ENCODE measurements around the gene IGFL3. TPM values are rescaled to one million over a fixed set of nuclear protein-coding genes. Genes with fewer than 3 reads are reported as not detected.
"Not testable (repeated sequence)": the region's sequence is repeated elsewhere in the genome, so short reads cannot be mapped to it uniquely, and the experiment has no call there.

Gene IGFL3
- total RNA-seq, 1 donor from 2014 or later, result not detected

DNA sequence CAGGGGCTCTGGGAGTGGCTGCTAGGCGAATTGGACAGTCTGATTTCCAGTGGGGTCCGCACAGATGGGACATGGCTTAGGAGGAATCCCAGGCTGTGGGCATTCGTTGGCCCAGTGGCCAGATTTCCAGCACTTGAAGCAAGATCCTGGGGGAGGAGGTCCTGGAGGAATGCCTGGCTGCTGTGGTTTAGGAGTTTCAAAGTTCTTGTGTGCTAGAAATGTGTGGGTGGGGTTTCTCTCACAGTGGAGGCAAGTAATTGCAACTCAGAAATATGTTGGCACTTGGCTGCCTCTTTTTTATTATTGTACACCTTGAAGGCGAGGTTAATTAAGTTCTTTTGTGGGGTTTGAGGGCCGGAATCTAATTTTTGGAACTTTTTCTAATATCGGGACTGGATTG is 17.1 kb downstream of the IGFL3 start:
- TF ChIP-seq, protein P1, sequence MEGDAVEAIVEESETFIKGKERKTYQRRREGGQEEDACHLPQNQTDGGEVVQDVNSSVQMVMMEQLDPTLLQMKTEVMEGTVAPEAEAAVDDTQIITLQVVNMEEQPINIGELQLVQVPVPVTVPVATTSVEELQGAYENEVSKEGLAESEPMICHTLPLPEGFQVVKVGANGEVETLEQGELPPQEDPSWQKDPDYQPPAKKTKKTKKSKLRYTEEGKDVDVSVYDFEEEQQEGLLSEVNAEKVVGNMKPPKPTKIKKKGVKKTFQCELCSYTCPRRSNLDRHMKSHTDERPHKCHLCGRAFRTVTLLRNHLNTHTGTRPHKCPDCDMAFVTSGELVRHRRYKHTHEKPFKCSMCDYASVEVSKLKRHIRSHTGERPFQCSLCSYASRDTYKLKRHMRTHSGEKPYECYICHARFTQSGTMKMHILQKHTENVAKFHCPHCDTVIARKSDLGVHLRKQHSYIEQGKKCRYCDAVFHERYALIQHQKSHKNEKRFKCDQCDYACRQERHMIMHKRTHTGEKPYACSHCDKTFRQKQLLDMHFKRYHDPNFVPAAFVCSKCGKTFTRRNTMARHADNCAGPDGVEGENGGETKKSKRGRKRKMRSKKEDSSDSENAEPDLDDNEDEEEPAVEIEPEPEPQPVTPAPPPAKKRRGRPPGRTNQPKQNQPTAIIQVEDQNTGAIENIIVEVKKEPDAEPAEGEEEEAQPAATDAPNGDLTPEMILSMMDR (IDR thresholded peaks at IDR 0.05; ENCODE audit: insufficient read depth, low read length, poor library complexity, severe bottlenecking), result no peak
- no peaks in the 10 kb centered on the region for H3K36me3 ChIP-seq (ENCODE audit: control insufficient read depth, insufficient read depth, low read length)
- no peaks in the 10 kb centered on the region for H3K27me3 ChIP-seq (ENCODE audit: control insufficient read depth, insufficient read depth, low read length)
- DNase-seq (ENCODE audit: low read depth), result no peak
- H3K4me3 ChIP-seq (ENCODE audit: low read depth, low read length), result no peak overlapping the region

DNA sequence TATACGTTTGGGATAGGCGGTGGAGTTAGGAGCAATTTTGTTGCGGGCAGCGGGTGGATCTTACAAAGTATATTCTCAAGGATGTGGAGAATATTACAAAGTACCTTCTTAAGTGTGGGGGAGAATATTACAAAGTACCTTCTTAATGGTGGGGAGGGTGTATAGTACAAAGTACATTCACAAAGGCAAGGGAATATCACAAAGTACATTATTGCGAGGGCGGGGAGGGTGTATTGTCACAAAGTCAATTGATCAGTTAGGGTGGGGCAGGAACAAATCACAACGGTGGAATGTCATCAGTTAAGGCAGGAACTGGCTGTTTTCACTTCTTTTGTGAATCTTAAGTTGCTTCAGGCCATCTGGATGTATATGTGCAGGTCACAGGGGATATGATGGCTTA is 22.2 kb downstream of the IGFL3 start:
- DNase-seq (ENCODE audit: low read depth); H3K4me3 ChIP-seq (ENCODE audit: low read depth, low read length); H3K27me3 ChIP-seq (ENCODE audit: control insufficient read depth, insufficient read depth, low read length); H3K36me3 ChIP-seq (ENCODE audit: control insufficient read depth, insufficient read depth, low read length): not testable (repeated sequence)

DNA sequence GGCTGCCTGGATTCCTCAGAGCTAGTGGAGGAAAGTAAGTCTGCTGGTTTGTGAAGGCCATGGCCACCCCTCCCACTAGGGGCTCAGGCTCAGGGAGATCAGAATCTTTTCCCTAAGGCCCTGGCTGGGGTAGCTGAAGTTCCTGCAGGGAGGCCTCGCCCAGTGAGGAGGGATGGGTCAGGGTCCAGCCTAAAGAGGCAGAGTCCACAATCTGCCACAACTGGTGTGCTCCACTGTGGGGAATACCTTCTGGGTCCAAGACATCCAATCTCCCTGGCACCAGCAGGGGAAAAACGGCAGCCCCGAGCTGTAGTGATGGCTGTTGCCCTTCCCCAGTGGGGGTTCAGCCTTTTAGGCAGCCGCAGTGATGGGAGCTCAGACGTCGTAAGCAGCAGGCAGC is 23.2 kb downstream of the IGFL3 start:
- H3K4me3 ChIP-seq (ENCODE audit: low read depth, low read length), result no peak overlapping the region
- no peak for DNase-seq (ENCODE audit: low read depth)
- H3K27me3 ChIP-seq (ENCODE audit: control insufficient read depth, insufficient read depth, low read length), result peaks cover 7% of the 10 kb centered on the region
- TF ChIP-seq, protein P1 (IDR thresholded peaks at IDR 0.05; ENCODE audit: insufficient read depth, low read length, poor library complexity, severe bottlenecking), result no peak
- H3K36me3 ChIP-seq (ENCODE audit: control insufficient read depth, insufficient read depth, low read length), result no peaks in the 10 kb centered on the region

DNA sequence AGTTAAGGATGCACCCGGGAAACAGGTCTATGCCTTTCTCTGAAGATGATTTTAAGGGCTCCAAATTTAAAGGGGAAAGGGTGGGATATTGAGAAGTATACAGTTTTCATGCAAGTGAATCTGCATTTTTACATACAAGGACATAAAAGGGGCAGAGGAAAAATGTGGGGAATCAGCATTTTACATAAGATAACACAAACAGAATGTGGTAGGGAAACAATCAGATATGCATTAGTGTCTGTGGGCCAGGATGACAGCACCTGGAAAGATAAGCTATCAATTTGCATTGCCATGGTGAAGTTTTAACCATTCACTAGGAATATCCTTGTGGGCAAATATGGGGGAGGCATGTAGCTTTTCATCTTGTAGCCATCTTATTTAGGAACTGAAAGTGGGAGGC is 24.1 kb downstream of the IGFL3 start:
- H3K4me3 ChIP-seq (ENCODE audit: low read depth, low read length), result no peak overlapping the region
- no peaks in the 10 kb centered on the region for H3K36me3 ChIP-seq (ENCODE audit: control insufficient read depth, insufficient read depth, low read length)
- TF ChIP-seq, protein P1 (IDR thresholded peaks at IDR 0.05; ENCODE audit: insufficient read depth, low read length, poor library complexity, severe bottlenecking), result no peak
- DNase-seq (ENCODE audit: low read depth), result no peak
- H3K27me3 ChIP-seq (ENCODE audit: control insufficient read depth, insufficient read depth, low read length), result peaks cover 7% of the 10 kb centered on the region

DNA sequence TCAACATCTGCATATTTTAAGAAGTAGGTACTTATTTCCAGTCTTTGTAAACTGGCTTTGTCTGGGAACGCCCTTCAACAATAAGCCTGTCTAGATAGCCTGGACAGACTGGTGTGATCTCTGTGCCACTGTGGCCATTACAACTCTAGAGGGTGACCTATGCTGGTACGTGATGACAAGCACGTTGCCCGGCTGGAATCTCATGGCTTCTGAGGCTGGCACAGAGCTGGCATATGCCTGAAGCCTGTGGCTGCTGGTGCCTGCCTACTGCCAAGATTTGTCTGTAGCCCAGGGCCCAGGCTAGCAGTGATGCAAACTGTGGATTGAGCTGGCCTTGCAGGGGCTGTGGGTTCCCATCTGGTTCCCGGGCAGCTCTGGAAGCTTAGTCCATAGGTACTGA is 34.0 kb downstream of the IGFL3 start:
- TF ChIP-seq, protein P1 (IDR thresholded peaks at IDR 0.05; ENCODE audit: insufficient read depth, low read length, poor library complexity, severe bottlenecking), result no peak
- Histone ChIP-seq H3K27me3 (ENCODE audit: control insufficient read depth, insufficient read depth, low read length) (no peaks in the 10 kb centered on the region), H3K4me3 (ENCODE audit: low read depth, low read length) (no peak overlapping the region), H3K36me3 (ENCODE audit: control insufficient read depth, insufficient read depth, low read length) (no peaks in the 10 kb centered on the region)
- no peak for DNase-seq (ENCODE audit: low read depth)

DNA sequence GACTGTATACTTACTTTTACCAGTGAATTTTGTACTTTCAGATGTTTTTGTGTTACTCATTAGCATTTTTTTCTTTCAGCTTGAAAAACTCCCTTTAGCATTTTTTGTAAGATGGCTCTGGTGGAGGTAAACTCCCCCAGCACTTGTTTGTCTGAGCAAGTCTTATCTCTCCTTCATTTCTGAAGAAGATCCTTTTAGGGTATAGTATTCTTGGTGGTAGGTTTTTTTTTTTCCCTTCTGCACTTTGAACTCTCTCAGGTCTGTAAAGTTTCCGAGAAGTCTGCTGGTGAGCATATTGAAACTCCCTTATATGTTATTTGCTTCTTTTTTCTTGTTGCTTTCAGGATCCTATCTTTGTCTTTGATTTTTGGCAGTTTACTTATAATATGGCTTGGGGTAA is 35.1 kb downstream of the IGFL3 start:
- no peak for DNase-seq (ENCODE audit: low read depth)
- TF ChIP-seq, protein P1 (IDR thresholded peaks at IDR 0.05; ENCODE audit: insufficient read depth, low read length, poor library complexity, severe bottlenecking), result no peak
- Histone ChIP-seq H3K27me3 (ENCODE audit: control insufficient read depth, insufficient read depth, low read length) (no peaks in the 10 kb centered on the region), H3K36me3 (ENCODE audit: control insufficient read depth, insufficient read depth, low read length) (no peaks in the 10 kb centered on the region), H3K4me3 (ENCODE audit: low read depth, low read length) (no peak overlapping the region)

Measured in kidney epithelial cell (primary cell).